NCI-H1436 (cell line): ENCODE data around the gene RWDD1.

ENCODE experiments used
- DNase-seq: peaks from one replicate; lab custom pipeline; 2025; lab: John Stamatoyannopoulos, UW

The RWDD1 gene, protein sequence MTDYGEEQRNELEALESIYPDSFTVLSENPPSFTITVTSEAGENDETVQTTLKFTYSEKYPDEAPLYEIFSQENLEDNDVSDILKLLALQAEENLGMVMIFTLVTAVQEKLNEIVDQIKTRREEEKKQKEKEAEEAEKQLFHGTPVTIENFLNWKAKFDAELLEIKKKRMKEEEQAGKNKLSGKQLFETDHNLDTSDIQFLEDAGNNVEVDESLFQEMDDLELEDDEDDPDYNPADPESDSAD

GRCh38 chr6:116570856-116571682, at the start of gene RWDD1:
Gene RWDD1, plus strand, starts transcription at chr6:116571504. Its CDS starts 79 bp downstream, at chr6:116571583.
- peak; percentile 94 for DNase-seq

DNA sequence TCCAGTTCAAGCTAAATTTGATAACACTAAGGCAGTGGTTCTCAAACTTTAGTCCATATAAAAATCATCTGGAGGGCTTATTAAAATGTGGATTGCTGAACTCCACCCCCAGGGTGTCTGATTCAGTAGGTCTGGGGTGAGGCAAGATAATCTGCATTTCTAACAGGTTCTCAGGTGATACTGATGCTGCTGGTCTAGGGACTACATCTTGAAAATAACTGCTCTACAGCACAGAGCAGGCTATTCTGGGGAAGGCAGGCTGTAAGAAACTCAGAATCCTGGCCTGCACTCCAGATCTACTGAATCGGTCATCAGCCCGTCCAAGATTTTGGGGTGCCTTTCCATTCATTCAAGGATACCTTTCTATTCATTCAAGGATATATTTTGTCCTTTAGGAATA, 48.4 kb upstream of the RWDD1 start:
- no peak for DNase-seq

DNA sequence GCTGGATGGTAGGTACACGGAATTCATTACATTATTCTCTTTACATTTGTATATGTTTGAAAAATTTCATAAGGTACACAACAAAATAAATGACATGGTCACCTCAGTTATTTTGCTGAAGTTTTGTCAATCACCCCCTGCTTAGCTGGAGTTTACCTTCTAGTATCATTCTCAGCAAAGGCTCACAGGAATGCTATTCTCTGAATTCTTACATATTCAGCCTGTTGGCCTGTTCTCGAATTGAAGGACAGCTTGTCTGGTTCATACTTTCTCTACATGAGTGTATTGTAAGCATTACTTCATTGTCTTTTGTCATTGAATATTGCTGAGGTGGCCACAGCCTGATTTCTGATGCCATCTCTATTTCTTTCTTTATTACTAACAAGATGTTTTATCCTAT, 47.1 kb upstream of the RWDD1 start:
- no peak for DNase-seq

- DNase-seq, result no peak
These were observed 43.2 kb upstream of the RWDD1 start for GRCh38 chr6:116528133-116528532.

- DNase-seq, result no peak
These were observed 42.5 kb upstream of the RWDD1 start for GRCh38 chr6:116528780-116529179.

DNA sequence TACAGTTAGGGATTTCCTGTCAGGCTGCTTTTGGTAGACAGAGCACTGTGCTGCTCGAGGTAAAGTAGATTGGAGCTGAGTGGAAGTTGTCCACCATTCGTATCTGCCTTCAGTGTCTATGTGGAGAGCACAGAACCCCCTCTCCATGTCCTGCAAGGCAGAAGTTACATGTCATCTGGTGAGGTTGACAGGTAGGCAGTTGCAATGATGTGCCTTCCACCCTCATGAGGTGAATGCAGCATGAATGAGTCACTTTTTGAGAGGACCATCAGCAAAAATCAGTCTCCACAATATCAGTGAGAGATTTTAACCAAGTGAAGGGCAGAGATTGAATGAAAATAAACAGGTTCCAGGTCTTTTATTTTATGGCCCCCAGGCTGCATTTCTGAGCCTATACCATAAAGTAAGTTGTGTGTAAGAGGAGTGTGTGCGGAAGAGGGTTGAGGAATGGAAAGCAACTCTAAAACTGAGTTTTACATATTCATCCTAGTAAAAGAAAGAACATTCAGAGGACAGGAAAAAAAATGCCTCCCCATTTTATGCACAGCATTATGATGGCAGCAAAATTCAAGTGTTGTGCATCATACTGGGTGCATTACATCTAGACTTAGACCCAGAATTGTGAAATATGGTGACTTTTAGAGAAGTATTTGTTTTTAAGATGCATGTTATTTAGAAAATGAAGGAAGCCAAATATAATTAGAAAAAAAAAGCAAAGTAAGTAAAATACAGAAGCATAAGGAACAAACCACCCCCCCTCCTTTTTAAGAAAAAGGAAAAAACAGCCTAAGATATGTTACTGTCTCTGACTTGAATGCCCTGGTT, 41.6 kb upstream of the RWDD1 start:
- no peak for DNase-seq

GRCh38 chr6:116530436-116530835, 40.9 kb upstream of the RWDD1 start:
- DNase-seq, result peak; percentile 65

DNA sequence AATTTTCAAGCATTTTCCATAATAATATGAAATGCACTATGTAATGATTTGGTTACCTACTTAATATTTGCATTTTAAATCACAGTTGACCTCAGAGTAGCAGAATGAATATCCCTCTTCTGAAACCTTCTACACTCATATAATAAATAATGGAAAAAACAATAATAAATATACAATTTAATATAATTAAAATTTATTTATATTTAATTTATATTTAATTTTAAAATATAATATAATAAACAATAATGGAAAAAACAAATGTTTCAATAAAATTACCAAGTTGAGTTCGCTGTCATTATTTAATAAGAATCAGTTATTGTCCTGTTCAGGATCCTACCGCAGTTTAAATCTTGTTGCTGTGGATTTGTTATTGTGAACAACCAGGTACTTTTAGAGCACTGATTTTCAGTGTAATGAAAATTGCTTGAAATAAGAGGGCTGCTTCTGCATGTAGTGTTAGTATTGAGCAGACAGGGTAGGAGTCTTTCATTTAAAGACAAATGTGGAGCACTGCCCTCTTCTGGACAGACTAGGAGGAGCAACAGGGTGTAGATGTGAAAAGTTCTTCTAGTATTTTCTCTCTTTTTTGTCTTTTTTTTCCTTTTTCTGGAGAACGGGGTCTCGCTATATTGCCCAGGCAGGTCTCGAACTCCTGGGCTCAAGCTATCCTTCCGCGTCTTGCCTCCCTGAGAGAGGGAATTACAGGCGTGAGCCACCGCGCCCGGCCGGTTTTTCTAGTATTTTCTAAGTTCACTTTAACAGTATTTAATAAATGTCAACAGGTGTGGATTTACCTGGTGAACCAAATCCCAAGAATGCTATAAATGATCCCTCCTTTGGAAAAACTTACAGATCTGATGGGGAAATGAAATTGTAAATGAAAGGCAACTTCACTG, 39.4 kb upstream of the RWDD1 start:
- DNase-seq, result peak; percentile 30

DNA sequence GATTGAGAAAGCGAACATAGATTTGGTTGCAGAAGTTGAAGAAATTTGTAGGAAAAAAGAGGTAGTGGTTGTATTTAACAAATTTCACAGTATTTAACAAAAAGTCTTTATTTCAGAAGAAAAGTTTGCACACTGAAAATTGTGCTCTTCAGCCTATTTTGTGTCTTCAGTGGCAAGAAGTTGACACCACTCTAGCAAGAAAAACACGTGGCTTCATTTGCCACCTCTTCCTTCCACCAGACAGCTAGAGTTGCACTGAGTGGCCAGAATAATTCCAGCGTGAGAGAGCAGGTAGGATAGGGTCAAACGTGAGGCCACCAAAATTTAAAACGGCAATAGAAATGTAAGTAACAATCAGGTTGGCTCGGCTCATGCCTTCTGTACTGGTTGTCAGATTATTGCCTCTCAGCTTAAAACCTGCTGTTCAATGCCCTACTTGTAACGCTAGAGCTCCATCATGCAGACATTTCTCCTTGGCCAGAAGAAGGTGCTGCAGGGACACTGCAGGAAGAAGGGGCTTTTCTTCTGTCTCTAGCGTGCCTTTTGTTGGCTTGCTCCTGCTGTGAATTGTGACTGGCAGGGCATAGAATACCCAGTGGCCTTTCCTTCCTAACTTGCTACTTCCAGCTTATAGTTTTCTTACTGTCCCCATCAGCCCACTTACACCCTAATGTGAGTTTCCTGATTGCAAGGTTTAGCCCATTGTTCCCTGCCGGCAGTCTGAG, 37.9 kb upstream of the RWDD1 start:
- no peak for DNase-seq

- DNase-seq, result no peak
These were observed 36.2 kb upstream of the RWDD1 start for GRCh38 chr6:116535109-116535508.

DNA sequence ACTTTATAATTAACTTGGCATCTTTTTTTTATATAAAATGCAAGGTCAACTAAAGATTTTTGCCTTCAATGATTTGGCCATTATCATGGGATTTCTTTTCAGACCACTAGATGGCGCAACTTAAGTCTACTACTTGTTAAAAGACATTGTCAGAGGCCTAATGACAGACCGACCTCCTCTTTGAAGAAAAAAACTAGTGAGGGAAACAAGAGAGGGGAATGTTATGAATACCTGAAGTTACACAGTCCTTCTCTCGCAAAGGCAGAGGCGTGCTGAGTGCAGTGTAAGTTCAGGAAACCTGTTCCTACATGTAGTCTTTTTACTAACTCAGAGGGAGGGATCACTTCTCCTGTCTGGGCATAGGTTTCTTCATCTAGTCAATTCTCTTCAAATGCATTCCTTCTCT, 35.1 kb upstream of the RWDD1 start:
- peak; percentile 47 for DNase-seq

- no peak for DNase-seq
These were observed 28.9 kb upstream of the RWDD1 start for GRCh38 chr6:116542426-116542825.

DNA sequence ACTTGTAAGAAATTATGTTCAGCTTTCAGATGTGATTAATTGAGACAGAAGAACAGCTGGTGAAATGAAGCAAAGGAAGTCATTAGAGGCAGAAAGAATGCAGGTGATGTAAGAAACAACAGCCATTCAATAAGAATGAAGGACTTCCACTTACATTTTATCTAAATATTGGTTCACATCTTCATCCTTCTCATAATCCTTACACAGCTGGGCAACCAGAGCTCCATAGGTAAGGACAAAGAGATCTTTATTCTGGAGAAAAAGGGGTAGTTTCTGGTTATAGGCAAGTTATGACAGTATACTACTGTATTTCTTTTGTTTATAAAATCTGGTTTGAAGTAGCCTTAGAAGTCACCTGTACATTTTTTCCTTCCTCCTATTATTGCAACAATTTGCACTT, 28.2 kb upstream of the RWDD1 start:
- DNase-seq, result no peak

GRCh38 chr6:116545651-116546050, 25.7 kb upstream of the RWDD1 start, which contains the start of gene TRAPPC3L:
Gene TRAPPC3L, minus strand, starts transcription at chr6:116545684. Its CDS starts 170 bp downstream, at chr6:116545514.
- no peak for DNase-seq

- DNase-seq, result no peak
These were observed 23.9 kb upstream of the RWDD1 start for GRCh38 chr6:116547358-116547757.

DNA sequence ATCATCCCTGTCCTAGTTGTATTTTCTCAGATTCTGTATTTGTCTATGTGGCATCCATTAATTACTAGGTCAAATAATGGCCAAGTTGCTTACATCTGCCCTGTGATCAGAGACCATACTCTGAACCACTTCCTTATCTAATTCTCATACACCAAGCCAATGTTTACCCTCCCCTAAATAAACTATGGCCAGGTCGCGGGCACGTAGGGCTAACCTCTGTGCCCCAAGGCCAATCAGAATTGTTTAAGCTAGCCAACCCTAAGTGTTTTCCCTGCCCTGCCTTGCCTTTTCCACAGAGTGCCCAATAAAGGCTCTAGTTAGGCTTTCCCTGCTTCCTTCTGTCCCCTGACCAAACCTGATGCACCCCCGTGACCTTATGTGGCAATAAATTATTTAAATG, 20.5 kb upstream of the RWDD1 start:
- no peak for DNase-seq

DNA sequence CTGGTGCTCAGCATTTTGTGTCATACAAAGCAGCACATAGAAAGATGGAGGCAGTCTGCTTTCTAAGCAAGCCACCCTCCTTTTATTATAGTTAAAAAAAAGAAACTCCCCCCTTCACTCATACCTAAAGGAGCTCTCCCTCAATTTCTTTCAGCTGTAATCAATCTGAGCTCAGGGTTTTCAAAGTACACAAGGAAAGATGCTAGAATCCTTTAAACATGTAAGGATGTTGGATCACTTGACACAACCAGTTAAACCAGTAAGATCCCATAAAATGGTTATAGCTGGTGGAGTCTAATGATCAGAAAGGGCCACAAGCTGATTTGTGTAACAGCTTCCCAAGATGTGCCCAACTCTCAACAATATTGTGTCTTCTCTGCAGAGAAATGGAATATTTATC, 17.9 kb upstream of the RWDD1 start, which contains the start of gene CALHM4:
Gene CALHM4, plus strand, starts transcription at position 301 of the 400 bp plus-strand sequence. Its CDS starts 43 bp downstream, at position 344.
- no peak for DNase-seq

GRCh38 chr6:116556065-116556464, 15.2 kb upstream of the RWDD1 start:
- DNase-seq, result no peak

GRCh38 chr6:116556814-116557415, 14.4 kb upstream of the RWDD1 start:
- no peak for DNase-seq

DNA sequence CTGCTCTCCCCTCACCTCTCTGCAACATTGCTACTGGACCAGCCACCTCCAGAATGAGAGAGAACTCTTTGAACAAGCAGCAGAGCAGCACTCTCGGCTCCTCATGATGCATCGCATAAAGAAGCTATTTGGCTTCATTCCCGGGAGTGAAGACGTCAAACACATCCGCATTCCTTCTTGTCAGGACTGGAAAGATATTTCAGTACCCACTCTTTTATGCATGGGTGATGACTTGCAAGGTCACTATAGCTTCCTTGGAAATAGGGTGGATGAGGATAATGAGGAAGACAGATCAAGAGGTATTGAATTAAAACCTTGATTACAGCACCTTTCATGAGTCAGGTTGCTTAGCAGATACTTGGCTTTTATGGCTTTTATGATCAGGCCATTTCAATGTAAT, 13.4 kb upstream of the RWDD1 start:
- no peak for DNase-seq
